Measurements from ENCODE around the gene DDX18. TPM values are rescaled to one million over a fixed set of nuclear protein-coding genes. Genes with fewer than 3 reads are reported as not detected.

DDX18 gene
- total and polyA plus RNA-seq, 2 donors (not counting 3 experiments of a cell fraction or from before 2014, with no cell fraction given), result 15.8 to 50.4 TPM

GRCh38 chr2:117834992-117835391, 20.5 kb downstream of the DDX18 start:
- no peak overlapping the region for H3K4me2 ChIP-seq (ENCODE audit: insufficient read depth, low read length)
- no peaks in the 10 kb centered on the region for H3K27me3 ChIP-seq (ENCODE audit: control insufficient read depth in 2 of 2, insufficient read depth in 2 of 2, low read length in 2 of 2)
- no peaks in the 10 kb centered on the region for H3K79me2 ChIP-seq (ENCODE audit: control insufficient read depth, insufficient read depth, low read length)
- no TSS peak for BruUV-seq (replicated peaks)
- DNase-seq (ENCODE audit: low read depth, low spot score) (no peak), FAIRE-seq (peak; percentile 26)
- no peak overlapping the region for H2AFZ ChIP-seq (ENCODE audit: low read depth, low read length)
- ChIA-PET POLR2A (interaction anchor here (2.0 kb wide), 1 partner anchor 168 kb away, joined by 5 read pairs; no protein-coding TSS in a partner anchor), CTCF (interaction anchor here (1.0 to 10.2 kb wide), 6 partner anchors 13 to 169 kb away, joined by 3 to 211 read pairs (median 16); partner anchors contain the start of gene DDX18)
- dilution Hi-C loops (cut with MboI; ENCODE audit: extremely low pct_ligation_motif_present, low sequenced_read_pairs) (no loop called here), intact Hi-C loops (cut with micrococcal nuclease) (loop anchor here (5.0 kb wide), 1 partner anchor 102 kb away; no protein-coding TSS in a partner anchor)
- H3K4me3 ChIP-seq (replicated peaks in 1 of 3; ENCODE audit: insufficient read depth in 1 of 3, low read depth in 1 of 3, low read length in 3 of 3), result no peak overlapping the region
- no peak overlapping the region for H3K9ac ChIP-seq (replicated peaks; ENCODE audit: extremely low read depth, insufficient read depth, low read length)
- peaks cover 0 to 9% of the 10 kb centered on the region in 2 experiments for H3K36me3 ChIP-seq (ENCODE audit: control insufficient read depth in 2 of 2, extremely low read depth in 1 of 2, insufficient read depth in 2 of 2, low read length in 2 of 2)
- H3K27ac ChIP-seq (ENCODE audit: insufficient read depth, low read depth, low read length), result no peak overlapping the region
- TF ChIP-seq JUN (IDR thresholded peaks at IDR 0.05; ENCODE audit: borderline replicate concordance, insufficient read depth, insufficient read length, low read depth) (no peak), MYC (IDR thresholded peaks at IDR 0.05; ENCODE audit: low read depth, low read length) (no peak), GATA2 (IDR thresholded peaks at IDR 0.05; ENCODE audit: insufficient read depth, insufficient read length, low read depth, low read length) (no peak), FOS (IDR thresholded peaks at IDR 0.05; ENCODE audit: borderline replicate concordance, insufficient read depth, low read length) (no peak), EZH2 (IDR thresholded peaks at IDR 0.05; ENCODE audit: borderline replicate concordance, low read depth, low read length, severe bottlenecking) (no peak), POLR2A (IDR thresholded peaks at IDR 0.05; ENCODE audit: low read depth, low read length) (no peak), POLR2AphosphoS5 (IDR thresholded peaks at IDR 0.05; ENCODE audit: insufficient read depth, low read depth, low read length) (no peak), MAX (IDR thresholded peaks at IDR 0.05; ENCODE audit: insufficient read depth, insufficient read length) (no peak), CTCF (IDR thresholded peaks at IDR 0.05; ENCODE audit: extremely low read depth in 1 of 2, insufficient read depth in 1 of 2, low read depth in 1 of 2, low read length in 2 of 2) (no peak)
- H3K9me3 ChIP-seq (replicated peaks; ENCODE audit: control insufficient read depth, insufficient read depth, low read length), result no peaks in the 10 kb centered on the region
- no peaks in the 10 kb centered on the region for H3K9me1 ChIP-seq (replicated peaks; ENCODE audit: control insufficient read depth, extremely low read depth, insufficient read depth, low read length)
- H3K4me1 ChIP-seq (ENCODE audit: control insufficient read depth, extremely low read depth, insufficient read depth, low read length), result peaks cover 3% of the 10 kb centered on the region
- no peaks in the 10 kb centered on the region for H4K20me1 ChIP-seq (replicated peaks; ENCODE audit: control insufficient read depth, extremely low read depth, insufficient read depth, low read length)
